Measurements from ENCODE around the gene CFAP46. TPM values are rescaled to one million over a fixed set of nuclear protein-coding genes. Genes with fewer than 3 reads are reported as not detected.

The CFAP46 gene
- total and polyA plus RNA-seq, 2 of the 8 experiments (the other 6 are each of a cell fraction or from before 2014, with no cell fraction given): 2.6 to 4.8 TPM

GRCh38 chr10:132814469-132814856, 127.9 kb downstream of the CFAP46 start:
- no peak overlapping the region for H2BK20ac ChIP-seq (ENCODE audit: low read length)
- H3K36me3 ChIP-seq (ENCODE audit: control insufficient read depth in 2 of 4, insufficient read depth in 4 of 4, low read length in 3 of 4): no peaks in the 10 kb centered on the region
- H3K27me3 ChIP-seq (replicated peaks in 1 of 4; ENCODE audit: control insufficient read depth in 3 of 4, extremely low read depth in 1 of 4, insufficient read depth in 3 of 4, low read length in 3 of 4): no peaks in the 10 kb centered on the region
- no peak overlapping the region for H3K18ac ChIP-seq (ENCODE audit: extremely low read depth, low read length)
- H3K23ac ChIP-seq (ENCODE audit: insufficient read length): no peak overlapping the region
- no peaks in the 10 kb centered on the region for H3K4me1 ChIP-seq (replicated peaks in 1 of 4; ENCODE audit: control insufficient read depth in 3 of 4, insufficient read depth in 4 of 4, low read length in 3 of 4)
- H4K8ac ChIP-seq (ENCODE audit: extremely low read depth, insufficient read depth, low read length): no peak overlapping the region
- ChIA-PET CTCF (ENCODE audit: partially characterized antibody) (no interaction called here), POLR2A (ENCODE audit: partially characterized antibody) (no interaction called here)
- H3K4me2 ChIP-seq (ENCODE audit: insufficient read depth in 1 of 2, low read depth in 2 of 2, low read length in 2 of 2): no peak overlapping the region
- FAIRE-seq: no peak
- H3K79me1 ChIP-seq (ENCODE audit: low read depth, low read length): no peaks in the 10 kb centered on the region
- H2AFZ ChIP-seq (ENCODE audit: low read length): no peak overlapping the region
- no peak overlapping the region for H3K56ac ChIP-seq (replicated peaks; ENCODE audit: insufficient read length, low read depth, low read length)
- no peak overlapping the region for H2BK5ac ChIP-seq (ENCODE audit: low read depth, low read length)
- H2BK15ac ChIP-seq (ENCODE audit: low read length): no peak overlapping the region
- no peak overlapping the region for H3K4ac ChIP-seq (replicated peaks; ENCODE audit: insufficient read length, low read depth, low read length)
- no peak overlapping the region for H3K4me3 ChIP-seq (ENCODE audit: extremely low read depth in 1 of 4, insufficient read depth in 2 of 4, low read depth in 3 of 4, low read length in 4 of 4)
- no peaks in the 10 kb centered on the region for H4K20me1 ChIP-seq (replicated peaks in 1 of 2; ENCODE audit: control insufficient read depth in 1 of 2, insufficient read depth in 2 of 2, low read length in 2 of 2)
- DNase-seq (ENCODE audit: low read depth in 1 of 2, low spot score in 2 of 2): no peak
- no peak overlapping the region for H2BK12ac ChIP-seq (ENCODE audit: low read depth, low read length)
- no peaks in the 10 kb centered on the region for H3K79me2 ChIP-seq (ENCODE audit: control insufficient read depth in 1 of 2, insufficient read depth in 2 of 2, low read length in 2 of 2)
- 88% methylated on average over 15 of the region's 16 CpGs; no CpG with 5 or more reads in 1 of the 2 experiments for WGBS, 2 experiments (ENCODE audit: extremely low coverage in 1 of 2, insufficient coverage in 1 of 2, insufficient read length in 1 of 2, insufficient replicate concordance in 2 of 2, low coverage in 1 of 2, low lambda C conversion rate in 2 of 2, missing lambda C conversion rate in 1 of 2)
- H3K9ac ChIP-seq (replicated peaks in 1 of 4; ENCODE audit: extremely low read depth in 1 of 4, low read depth in 3 of 4, low read length in 3 of 4): no peak overlapping the region
- no peak overlapping the region for H2AK5ac ChIP-seq (ENCODE audit: low read depth, low read length)
- peaks cover 0 to 2% of the 10 kb centered on the region in 2 experiments; a peak in 1 of 4 replicates for H3K9me3 ChIP-seq (ENCODE audit: insufficient read depth in 2 of 2, low read depth in 1 of 2, low read length in 1 of 2)
- H3K14ac ChIP-seq (ENCODE audit: insufficient read length): no peak overlapping the region
- H3K27ac ChIP-seq (ENCODE audit: low read depth, low read length): no peak overlapping the region
- H4K91ac ChIP-seq (replicated peaks; ENCODE audit: insufficient read length, low read length): no peak overlapping the region
- TF ChIP-seq RNF2 (IDR thresholded peaks at IDR 0.05; ENCODE audit: borderline replicate concordance, low read depth, low read length, missing control alignments, poor library complexity, severe bottlenecking) (no peak), MAFK (IDR thresholded peaks at IDR 0.05; ENCODE audit: low read depth, low read length) (no peak)
- H2BK120ac ChIP-seq (replicated peaks; ENCODE audit: low read depth, low read length): no peak overlapping the region
- no peaks in the 10 kb centered on the region for H3K23me2 ChIP-seq (ENCODE audit: low read depth, low read length)
- no peak overlapping the region for H4K5ac ChIP-seq (ENCODE audit: insufficient read length, low read depth, low read length)
